H1 (cell line): ENCODE measurements around the gene TBX21. TPM values are rescaled to one million over a fixed set of nuclear protein-coding genes. Genes with fewer than 3 reads are reported as not detected.
A peak's percentile ranks its signal among the peaks of the same experiment; 100 is the strongest.

ENCODE experiments used
- RAD21 ChIP-seq, 2 experiments: IDR thresholded peaks in 1 of 2; conservative IDR thresholded peaks in 1 of 2; 2 replicates each; pipeline ENCODE4 v1.6.1; 2011; ENCODE audit warnings: low read depth in 2 of 2, low read length in 2 of 2, improper control_type of control experiment in 1 of 2, inconsistent platforms in 1 of 2, mild to moderate bottlenecking in 1 of 2, moderate library complexity in 1 of 2
- RXRA ChIP-seq: IDR thresholded peaks from 2 replicates; pipeline ENCODE4 v1.6.1; 2011; ENCODE audit warnings: low read depth, mild to moderate bottlenecking, low read length, moderate library complexity; ENCODE audit not compliant: insufficient read depth
- TEAD4 ChIP-seq: IDR thresholded peaks from 2 replicates; pipeline ENCODE4 v1.6.1; 2012; ENCODE audit warnings: low read depth, low read length, inconsistent platforms, mixed read lengths
- polyA plus RNA-seq, 7 experiments: library from polyadenylated mRNA; depleted of rRNA in 3 of 7; stranded (reverse) in 5 of 7; unstranded in 2 of 7; fragments of >200 nt in 5 of 7; fragments of 200-250 nt in 2 of 7; gene quantifications; 1 replicate in 5 of 7; 2 replicates in 1 of 7; 4 replicates in 1 of 7; pipeline versions ENCODE4 v1.2.1 to v1.2.3, GENCODE V29; 2011 to 2013; ENCODE audit warnings: missing spikeins in 2 of 7, mixed read lengths in 2 of 7
- total RNA-seq: library from RNA; stranded (reverse); fragmentation: NEBNext Ultra II Directional; extraction: Animal tissue kit (Norgen Biotek cat#: 25700); gene quantifications from 2 replicates; pipeline ENCODE4 v1.2.1, GENCODE V29; 2021

Gene TBX21
- total and polyA plus RNA-seq, 2 of the 8 experiments (the other 6 are each of a cell fraction or from before 2014, with no cell fraction given) = not detected

GRCh38 chr17:47733047-47733673 is at the start of gene TBX21 (continued):
- TF ChIP-seq RAD21 (IDR thresholded peaks at IDR 0.05 in 1 of 2, conservative IDR thresholded peaks at IDR 0.05 in 1 of 2; ENCODE audit: low read depth in 2 of 2, low read length in 2 of 2) = peak in 1 of 2 experiments; percentile 20; a peak in 1 of 4 replicates
- TF ChIP-seq RXRA = no peak
- no peak for TF ChIP-seq TEAD4
